Mesodermal cell (in vitro differentiated cells): ENCODE measurements around the gene SULT6B1. TPM values are rescaled to one million over a fixed set of nuclear protein-coding genes. Genes with fewer than 3 reads are reported as not detected.
"Not testable (repeated sequence)": the region's sequence is repeated elsewhere in the genome, so short reads cannot be mapped to it uniquely, and the experiment has no call there.

ENCODE experiments used
- H3K27ac ChIP-seq: 2 replicates; pipeline ENCODE4 v1.7.0; 2013; ENCODE audit warnings: mild to moderate bottlenecking, low read depth, low read length, moderate library complexity; ENCODE audit not compliant: severe bottlenecking
- H3K36me3 ChIP-seq: 2 replicates; pipeline ENCODE4 v1.7.1; 2013; ENCODE audit warnings: mild to moderate bottlenecking, low read length, moderate library complexity; ENCODE audit not compliant: control insufficient read depth, insufficient read depth
- H3K4me1 ChIP-seq: one replicate; pipeline ENCODE4 v1.7.1; 2013; ENCODE audit warnings: mild to moderate bottlenecking, low read length; ENCODE audit not compliant: insufficient read depth, control insufficient read depth, poor library complexity, severe bottlenecking
- H3K4me3 ChIP-seq: 2 replicates; pipeline ENCODE4 v1.7.0; 2013; ENCODE audit warnings: low read length, control low read depth, mild to moderate bottlenecking; ENCODE audit not compliant: insufficient read depth, poor library complexity, severe bottlenecking; ENCODE audit errors: extremely low read depth
- H3K9me3 ChIP-seq: 2 replicates; pipeline ENCODE4 v1.7.1; 2013; ENCODE audit warnings: mild to moderate bottlenecking, low read length, moderate library complexity; ENCODE audit not compliant: control insufficient read depth
- WGBS, 2 experiments: methylation state at CpG; one replicate each; pipeline ENCODE4 v1.1.5; 2013; ENCODE audit warnings: missing lambda C conversion rate in 2 of 2; ENCODE audit not compliant: insufficient coverage in 2 of 2; 5-methylcytosine and 5-hydroxymethylcytosine counted together
- polyA plus RNA-seq, 2 experiments: library from polyadenylated mRNA; stranded (reverse); fragments of 50-300 nt; gene quantifications; one replicate each; pipeline ENCODE4 v1.2.3, GENCODE V29; 2013

The SULT6B1 gene, protein sequence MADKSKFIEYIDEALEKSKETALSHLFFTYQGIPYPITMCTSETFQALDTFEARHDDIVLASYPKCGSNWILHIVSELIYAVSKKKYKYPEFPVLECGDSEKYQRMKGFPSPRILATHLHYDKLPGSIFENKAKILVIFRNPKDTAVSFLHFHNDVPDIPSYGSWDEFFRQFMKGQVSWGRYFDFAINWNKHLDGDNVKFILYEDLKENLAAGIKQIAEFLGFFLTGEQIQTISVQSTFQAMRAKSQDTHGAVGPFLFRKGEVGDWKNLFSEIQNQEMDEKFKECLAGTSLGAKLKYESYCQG
- not detected for polyA plus RNA-seq (2013, experiment 1 of 2)
- not detected for polyA plus RNA-seq (2013, experiment 2 of 2)

DNA sequence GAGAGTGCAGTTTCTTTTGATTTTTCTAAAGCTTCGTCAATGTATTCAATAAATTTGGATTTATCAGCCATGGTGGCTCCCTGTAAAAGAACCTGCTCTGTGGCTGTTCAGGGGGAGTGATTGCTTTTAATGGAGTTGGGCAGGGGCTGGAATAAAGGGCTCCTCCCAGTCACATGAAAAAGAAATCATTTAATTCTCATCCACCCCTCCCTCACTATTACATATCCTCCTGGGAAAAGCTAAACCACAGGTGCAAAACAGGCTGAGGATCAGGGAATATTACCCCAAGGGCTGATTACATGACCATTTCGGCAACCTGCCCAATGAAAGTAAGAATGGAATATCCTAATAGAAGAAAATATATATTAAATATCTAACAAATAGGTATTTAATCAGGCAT, at the start of gene SULT6B1:
SULT6B1 (minus strand) TSS at position 101 of the 400 bp plus-strand sequence; CDS start at position 71, 30 bp downstream.
- no peak within 1 kb of the TSS for H3K27ac ChIP-seq
- 86 to 100% methylated on average over 1 of the region's 2 CpGs for WGBS, 2 experiments
- peaks cover 15% of the 10 kb centered on the region for H3K4me1 ChIP-seq
- H3K36me3 ChIP-seq, result no peaks in the 10 kb centered on the region
- H3K9me3 ChIP-seq, result no peaks in the 10 kb centered on the region
- no peak within 1 kb of the TSS for H3K4me3 ChIP-seq

DNA sequence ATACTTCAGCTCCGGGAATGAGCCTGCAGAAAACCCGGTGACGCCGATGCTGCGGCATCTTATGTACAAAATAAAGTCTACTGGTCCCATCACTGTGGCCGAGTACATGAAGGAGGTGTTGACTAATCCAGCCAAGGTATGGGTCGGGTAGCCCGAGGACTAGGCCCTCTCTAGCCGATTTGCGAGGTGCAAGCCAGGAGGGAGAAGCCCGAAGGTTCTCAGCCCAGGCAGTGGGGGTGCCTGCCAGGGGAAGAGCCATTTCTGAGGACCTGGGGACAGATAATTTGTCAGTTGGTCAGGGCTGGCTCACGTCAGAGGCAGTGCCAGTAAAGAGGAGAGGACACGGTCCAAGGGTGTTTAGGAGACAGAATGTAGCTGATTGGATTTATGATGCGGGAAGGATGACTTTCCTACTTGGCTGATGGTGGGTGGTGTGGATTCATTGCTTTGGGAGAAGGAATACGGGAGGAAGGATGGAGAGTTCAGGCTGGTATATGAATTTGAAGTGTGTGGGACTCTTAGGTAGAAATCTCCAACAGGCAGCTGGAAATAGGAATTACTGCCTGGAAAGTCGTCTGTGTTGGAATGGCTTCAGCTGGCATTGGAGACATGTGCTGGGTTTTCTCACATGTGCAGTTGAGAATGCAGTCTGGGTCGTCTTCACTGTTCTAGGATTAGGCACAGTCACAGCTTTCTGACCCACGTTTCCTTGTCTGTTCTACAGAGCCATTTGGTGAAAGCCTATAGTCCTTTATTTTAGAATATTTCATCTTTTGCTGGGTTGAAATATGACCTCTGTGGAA, 43.9 kb upstream of the SULT6B1 start:
- peaks cover 43% of the 10 kb centered on the region for H3K36me3 ChIP-seq
- H3K9me3 ChIP-seq, result no peaks in the 10 kb centered on the region
- peak overlapping the region; percentile 81 for H3K27ac ChIP-seq
- H3K4me1 ChIP-seq, result peaks cover 7% of the 10 kb centered on the region
- 17 to 18% methylated on average over 12 to 16 of the region's 18 CpGs for WGBS, 2 experiments
- H3K4me3 ChIP-seq, result peak overlapping the region; percentile 98

DNA sequence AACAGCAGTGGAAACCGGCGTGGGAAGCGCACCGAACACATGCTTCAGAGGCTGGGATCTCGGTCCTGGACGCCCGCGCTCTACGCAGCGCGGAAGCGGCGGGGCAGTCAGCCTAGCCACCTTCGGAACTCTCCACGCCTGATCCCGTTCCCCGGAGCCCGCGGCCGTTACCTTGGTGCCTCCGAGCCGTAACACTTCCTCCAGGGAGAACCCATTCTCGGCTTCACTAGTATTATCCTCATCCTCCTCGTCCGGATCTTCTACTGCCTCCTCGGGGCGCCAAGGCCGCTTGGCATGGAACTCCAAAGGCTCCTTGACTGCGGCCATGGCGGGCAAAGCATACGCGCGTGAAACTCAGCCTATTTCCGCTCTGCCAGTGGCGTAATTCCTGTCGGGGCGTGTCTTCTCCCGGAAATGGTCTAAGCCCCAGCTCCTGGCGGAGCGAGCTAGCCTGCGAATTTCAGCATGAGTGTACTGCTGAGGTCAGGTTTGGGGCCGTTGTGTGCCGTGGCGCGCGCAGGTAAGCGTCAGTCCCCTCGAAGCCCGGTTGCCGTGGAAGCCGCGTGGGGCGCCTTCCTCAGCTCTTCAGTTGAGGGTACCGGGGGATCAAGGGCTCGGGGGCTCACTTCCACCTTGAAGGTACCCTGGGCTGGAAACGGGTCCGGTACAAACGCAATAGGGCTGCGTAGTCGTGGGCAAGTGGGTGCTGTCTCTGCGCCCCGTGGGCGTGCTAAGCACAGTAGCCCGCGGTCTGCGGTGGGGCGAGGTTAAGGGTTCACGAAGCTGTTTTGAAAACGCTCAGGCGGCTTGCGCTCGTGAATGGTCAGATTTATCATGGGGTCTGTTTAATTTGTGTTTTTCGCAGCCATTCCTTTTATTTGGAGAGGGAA, 43.0 kb upstream of the SULT6B1 start, which contains the start of the genes CEBPZ and NDUFAF7:
CEBPZ (minus strand) TSS at position 356 of the 890 bp plus-strand sequence; CDS start at position 327, 29 bp downstream.
NDUFAF7 (plus strand) TSS at position 418 of the 890 bp plus-strand sequence; CDS start at position 466, 48 bp downstream.
- Histone ChIP-seq H3K4me1 (peaks cover 9% of the 10 kb centered on the region), H3K4me3 (peak within 1 kb of the TSS; percentile 98), H3K27ac (peak within 1 kb of the TSS; percentile 81), H3K36me3 (peaks cover 41% of the 10 kb centered on the region), H3K9me3 (no peaks in the 10 kb centered on the region)
- WGBS, 2 experiments, result 0% methylated on average over 52 to 64 of the region's 73 CpGs

GRCh38 chr2:37230581-37230980, 42.1 kb upstream of the SULT6B1 start:
- peak overlapping the region; percentile 81 for H3K27ac ChIP-seq
- 0 to 6% methylated on average over 2 to 3 of the region's 8 CpGs for WGBS, 2 experiments
- H3K36me3 ChIP-seq, result peaks cover 32% of the 10 kb centered on the region
- peaks cover 12% of the 10 kb centered on the region for H3K4me1 ChIP-seq
- H3K4me3 ChIP-seq, result peak overlapping the region; percentile 98
- no peaks in the 10 kb centered on the region for H3K9me3 ChIP-seq

DNA sequence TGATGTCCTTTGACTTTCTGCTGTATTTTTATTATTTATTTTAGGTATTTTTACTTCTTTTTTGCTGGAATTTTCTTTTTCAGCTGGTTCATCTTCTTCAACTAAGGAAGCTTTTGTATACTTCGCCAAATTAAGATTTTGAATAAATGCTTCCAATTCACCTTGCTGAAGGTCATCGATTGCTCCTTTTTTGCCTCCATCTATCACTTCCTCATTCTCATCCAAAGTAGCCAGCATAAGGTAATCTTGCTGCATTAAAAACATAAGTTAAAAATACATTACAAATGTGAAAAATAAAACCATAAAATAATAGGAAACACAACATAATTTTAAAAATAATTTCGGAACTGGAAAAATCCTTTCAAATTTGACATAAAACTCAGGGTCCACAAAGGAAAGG, 40.3 kb upstream of the SULT6B1 start:
- 100% methylated on average over 2 of the region's 3 CpGs; no CpG with 5 or more reads in 1 of the 2 experiments for WGBS, 2 experiments
- peaks cover 12% of the 10 kb centered on the region for H3K4me1 ChIP-seq
- no peak overlapping the region for H3K27ac ChIP-seq
- H3K4me3 ChIP-seq, result no peak overlapping the region
- peaks cover 23% of the 10 kb centered on the region for H3K36me3 ChIP-seq
- H3K9me3 ChIP-seq, result no peaks in the 10 kb centered on the region

DNA sequence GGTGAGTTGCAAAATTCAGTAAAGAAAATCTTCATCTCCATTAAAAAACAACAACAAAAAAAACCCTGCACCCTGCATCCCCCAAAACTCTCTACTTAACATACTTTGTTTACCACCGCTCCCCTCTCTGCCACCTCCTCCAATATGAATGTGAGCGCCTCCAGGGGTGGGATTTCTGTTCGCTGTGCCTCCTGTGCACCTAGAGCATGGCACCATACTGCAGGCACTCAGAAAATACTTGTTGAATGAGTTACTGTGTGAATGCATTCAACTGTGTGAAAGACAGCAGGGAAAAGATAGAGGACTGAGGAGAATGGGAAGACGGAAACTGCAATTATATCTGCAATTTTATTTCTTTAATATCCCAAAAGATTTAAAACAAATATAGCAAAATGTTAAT, 38.4 kb upstream of the SULT6B1 start:
- WGBS, 2 experiments, result 40 to 64% methylated on average over 1 to 2 of the region's 4 CpGs
- no peak overlapping the region for H3K4me3 ChIP-seq
- no peaks in the 10 kb centered on the region for H3K9me3 ChIP-seq
- peaks cover 41% of the 10 kb centered on the region for H3K36me3 ChIP-seq
- peaks cover 12% of the 10 kb centered on the region for H3K4me1 ChIP-seq
- no peak overlapping the region for H3K27ac ChIP-seq

DNA sequence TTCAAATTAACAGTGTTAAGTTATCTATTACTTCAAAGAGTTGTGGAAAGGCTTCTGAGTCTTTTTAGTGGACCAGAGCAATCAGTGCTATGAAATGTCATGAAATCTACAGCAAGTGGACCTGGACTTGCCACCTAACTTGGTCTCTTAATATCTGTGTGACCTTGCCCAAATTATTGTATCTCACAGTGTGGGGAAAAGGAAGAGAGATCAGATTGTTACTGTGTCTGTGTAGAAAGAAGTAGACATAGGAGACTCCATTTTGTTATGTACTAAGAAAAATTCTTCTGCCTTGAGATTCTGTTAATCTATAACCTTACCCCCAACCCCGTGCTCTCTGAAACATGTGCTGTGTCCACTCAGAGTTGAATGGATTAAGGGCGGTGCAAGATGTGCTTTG, 36.7 kb upstream of the SULT6B1 start:
- H3K9me3 ChIP-seq, H3K27ac ChIP-seq, H3K4me3 ChIP-seq: not testable (repeated sequence)
- Histone ChIP-seq H3K4me1 (peaks cover 12% of the 10 kb centered on the region), H3K36me3 (peaks cover 58% of the 10 kb centered on the region)
- WGBS, 2 experiments, result no CpG with 5 or more reads among the region's 2 CpGs

DNA sequence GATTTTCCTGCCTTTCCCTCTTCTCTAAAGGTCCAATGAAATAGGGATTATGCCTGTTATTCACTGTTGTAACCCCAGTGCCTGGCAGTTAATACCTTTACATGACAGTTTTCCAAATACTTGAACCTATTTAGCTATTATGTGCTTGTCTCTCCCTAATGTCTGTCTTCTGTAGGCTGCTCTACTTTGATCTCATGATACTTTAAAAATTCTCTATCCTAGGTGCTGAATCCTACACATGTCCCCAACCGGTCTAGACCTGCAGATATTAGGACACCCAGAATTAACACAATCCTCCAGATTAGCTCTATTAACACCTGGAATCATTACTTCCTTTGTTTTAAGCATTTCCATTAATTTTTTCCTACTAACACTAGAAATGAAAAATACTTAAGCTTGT, 35.6 kb upstream of the SULT6B1 start:
- H3K27ac ChIP-seq, result no peak overlapping the region
- H3K4me1 ChIP-seq, result peaks cover 5% of the 10 kb centered on the region
- H3K4me3 ChIP-seq, result no peak overlapping the region
- no peaks in the 10 kb centered on the region for H3K9me3 ChIP-seq
- WGBS, 2 experiments, result 86 to 100% methylated on average over 1 of the region's 1 CpG
- peaks cover 68% of the 10 kb centered on the region for H3K36me3 ChIP-seq

DNA sequence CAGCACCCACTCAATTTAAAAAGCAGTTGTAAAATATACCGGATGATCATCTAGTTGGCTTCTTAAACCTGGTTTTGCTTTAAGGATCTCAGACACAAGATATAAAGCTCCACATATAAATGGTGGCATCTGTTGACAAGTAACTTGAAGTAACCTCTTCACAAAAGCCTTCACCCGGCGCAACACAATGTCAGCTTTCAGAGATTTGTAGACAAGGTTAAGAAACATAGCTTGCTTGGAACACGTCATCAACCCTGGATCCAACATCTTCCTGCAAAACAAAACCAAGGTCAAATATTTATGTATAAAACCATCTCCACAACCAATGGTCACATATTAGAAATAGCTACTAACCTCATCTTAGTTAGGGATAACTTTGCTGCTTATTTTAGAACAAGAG, 34.7 kb upstream of the SULT6B1 start:
- Histone ChIP-seq H3K4me3 (no peak overlapping the region), H3K9me3 (no peaks in the 10 kb centered on the region), H3K4me1 (peaks cover 5% of the 10 kb centered on the region), H3K27ac (no peak overlapping the region), H3K36me3 (peaks cover 70% of the 10 kb centered on the region)
- WGBS, 2 experiments, result 93 to 100% methylated on average over 1 to 3 of the region's 4 CpGs

DNA sequence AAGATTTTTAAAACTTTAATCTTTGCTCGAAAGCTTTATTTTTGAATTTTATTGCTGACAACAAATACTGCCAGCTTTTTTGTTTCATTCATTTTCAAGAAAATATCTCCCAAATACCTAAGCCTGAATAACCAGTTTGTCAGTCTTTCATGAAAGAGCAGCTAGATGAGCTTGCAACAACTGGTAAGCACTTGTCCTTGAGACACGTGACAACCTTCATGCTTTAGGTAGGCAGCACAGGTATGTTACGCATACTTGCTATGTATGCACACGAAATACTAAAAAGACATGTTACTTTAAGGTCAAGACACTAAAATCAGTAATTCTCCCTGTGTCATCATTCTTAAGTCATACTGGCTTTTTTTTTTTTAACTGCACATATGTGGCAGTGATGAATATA, 30.6 kb upstream of the SULT6B1 start:
- 91 to 96% methylated on average over 3 of the region's 4 CpGs for WGBS, 2 experiments
- Histone ChIP-seq H3K36me3 (peaks cover 90% of the 10 kb centered on the region), H3K4me1 (no peaks in the 10 kb centered on the region), H3K9me3 (no peaks in the 10 kb centered on the region), H3K4me3 (no peak overlapping the region), H3K27ac (no peak overlapping the region)
